Stimulated activated CD4-positive, alpha-beta T cell treated with anti-CD3 and anti-CD28 coated beads, Interleukin-4, amount 100 ng/mL, for 24 hours (primary cell): ENCODE results near the gene PLEKHH3.
"Not testable (repeated sequence)": the region's sequence is repeated elsewhere in the genome, so short reads cannot be mapped to it uniquely, and the experiment has no call there.

Experiments used
- DNase-seq: peaks from one replicate; pipeline ENCODE4 v3.0.0-alpha.2; 2020

The PLEKHH3 gene

GRCh38 chr17:42669977-42670788 lies 6.6 kb downstream of the PLEKHH3 start:
- peak; percentile 47 for DNase-seq

- DNase-seq, result no peak
These were observed 7.2 kb downstream of the PLEKHH3 start for GRCh38 chr17:42669705-42669976.

GRCh38 chr17:42667088-42667951 lies 9.5 kb downstream of the PLEKHH3 start:
- no peak for DNase-seq

- DNase-seq, result not testable (repeated sequence)
These were observed 10.7 kb downstream of the PLEKHH3 start for GRCh38 chr17:42666126-42666525.

- no peak for DNase-seq
These were observed 11.2 kb downstream of the PLEKHH3 start for GRCh38 chr17:42665581-42666001.

GRCh38 chr17:42660692-42661345 lies 16.0 kb downstream of the PLEKHH3 start:
- DNase-seq, result no peak

GRCh38 chr17:42659932-42660274 lies 16.9 kb downstream of the PLEKHH3 start:
- not testable (repeated sequence) for DNase-seq

- DNase-seq, result peak; percentile 85
These were observed 17.5 kb downstream of the PLEKHH3 start, which contains the start of gene TUBG2 for GRCh38 chr17:42659079-42659931. TSS of gene TUBG2 (plus strand) at chr17:42659284. CDS start at chr17:42659504, 220 bp downstream.

GRCh38 chr17:42657824-42658588 lies 18.8 kb downstream of the PLEKHH3 start:
- DNase-seq, result no peak

GRCh38 chr17:42655528-42655927 lies 21.3 kb downstream of the PLEKHH3 start:
- DNase-seq, result no peak

GRCh38 chr17:42653179-42654124 lies 23.3 kb downstream of the PLEKHH3 start:
- no peak for DNase-seq

GRCh38 chr17:42651392-42651791 lies 25.4 kb downstream of the PLEKHH3 start:
- DNase-seq, result no peak

GRCh38 chr17:42647778-42648177 lies 29.0 kb downstream of the PLEKHH3 start:
- no peak for DNase-seq

- DNase-seq, result no peak
These were observed 34.5 kb downstream of the PLEKHH3 start for GRCh38 chr17:42642336-42642735.

- DNase-seq, result no peak
These were observed 36.7 kb downstream of the PLEKHH3 start for GRCh38 chr17:42640121-42640520.

GRCh38 chr17:42639525-42640113 lies 37.2 kb downstream of the PLEKHH3 start:
- DNase-seq, result no peak

GRCh38 chr17:42632949-42633444 lies 43.8 kb downstream of the PLEKHH3 start:
- DNase-seq, result no peak

GRCh38 chr17:42629411-42630009 lies 47.3 kb downstream of the PLEKHH3 start:
- no peak for DNase-seq

GRCh38 chr17:42627032-42627764 lies 49.6 kb downstream of the PLEKHH3 start:
- DNase-seq, result not testable (repeated sequence)
